Sigmoid colon (tissue), 7 donors: ENCODE measurements around the gene SGPL1. TPM values are rescaled to one million over a fixed set of nuclear protein-coding genes. Genes with fewer than 3 reads are reported as not detected.
"Not testable (repeated sequence)": the region's sequence is repeated elsewhere in the genome, so short reads cannot be mapped to it uniquely, and the experiment has no call there.

Experiments
- DNase-seq: peaks from one replicate; pipeline ENCODE4 v3.0.0-alpha.2; 2019
- H3K27ac ChIP-seq, 4 donors: fragments of 200-600 bp; sonication (generic); one replicate each; pipeline ENCODE4 v1.5.1; 2016 to 2019; ENCODE audit warnings: mild to moderate bottlenecking in 1 of 4
- H3K27me3 ChIP-seq, 3 donors: fragments of 200-600 bp; sonication (generic); one replicate each; pipeline ENCODE4 v1.5.1; 2019; ENCODE audit warnings: mild to moderate bottlenecking in 1 of 3
- H3K36me3 ChIP-seq, 4 donors: fragments of 200-600 bp; sonication (generic); one replicate each; pipeline ENCODE4 v1.5.1; 2016 to 2019
- H3K4me1 ChIP-seq, 4 donors: fragments of 200-600 bp; sonication (generic); one replicate each; pipeline ENCODE4 v1.5.1; 2017 to 2019
- H3K4me3 ChIP-seq, 4 donors: fragments of 200-600 bp; sonication (generic); one replicate each; pipeline ENCODE4 v1.5.1; 2017 to 2019; ENCODE audit warnings: mild to moderate bottlenecking in 2 of 4, moderate library complexity in 1 of 4
- H3K9me3 ChIP-seq, 4 donors: fragments of 200-600 bp in 3 of 4; sonication (generic) in 3 of 4; one replicate each; pipeline versions ENCODE4 v1.5.1 to v1.6.1; 2013 to 2019
- EP300 ChIP-seq, 4 donors: sonication (generic); formaldehyde crosslinking; IDR thresholded peaks; one replicate each; pipeline ENCODE4 v1.6.1; 2017; ENCODE audit warnings: antibody characterized with exemption in 4 of 4
- POLR2A ChIP-seq, 2 donors: fragments of 450-650 bp; IDR thresholded peaks; one replicate each; pipeline ENCODE4 v1.6.1; 2016; ENCODE audit warnings: antibody characterized with exemption in 2 of 2, mild to moderate bottlenecking in 2 of 2, moderate library complexity in 2 of 2
- POLR2AphosphoS5 ChIP-seq, 4 donors: sonication (generic); formaldehyde crosslinking; IDR thresholded peaks; one replicate each; pipeline ENCODE4 v1.6.1; 2017; ENCODE audit warnings: antibody characterized with exemption in 4 of 4
- WGBS, 2 donors: extraction: QIAGEN DNeasy Blood & Tissue Kit; methylation state at CpG; one replicate each; pipeline ENCODE4 v1.1.7; 2013; 5-methylcytosine and 5-hydroxymethylcytosine counted together
- intact Hi-C: fragments of 100-400 bp; cut with DNase I; formaldehyde crosslinking; loops from one replicate; pipeline ENCODE4 v1.15.1; 2023
- polyA plus RNA-seq, 3 donors: library from polyadenylated mRNA; stranded (reverse); fragments of 200-250 nt; gene quantifications; one replicate each; pipeline ENCODE4 v1.2.3, GENCODE V29; 2013
- total RNA-seq, 4 donors: library from RNA; depleted of rRNA; stranded (reverse); fragments of >200 nt; gene quantifications; one replicate each; pipeline ENCODE4 v1.1.0, GENCODE V29; 2016
- TF ChIP-seq, protein P1 (sequence below), 4 experiments: fragments of 450-650 bp in 3 of 4; fragments of 200-600 bp in 1 of 4; IDR thresholded peaks; one replicate each; pipeline ENCODE4 v1.5.1; 2016 to 2019; ENCODE audit warnings: antibody characterized with exemption in 4 of 4, mild to moderate bottlenecking in 3 of 4, moderate library complexity in 2 of 4
- donor health status: healthy with polysubstance abuse.
- donor health status: Bipolar disorder and iron deficiency.
- donor health status: healthy.

The SGPL1 gene
- total and polyA plus RNA-seq, 7 donors = 6.0 to 22.2 (median 20.1) TPM

DNA sequence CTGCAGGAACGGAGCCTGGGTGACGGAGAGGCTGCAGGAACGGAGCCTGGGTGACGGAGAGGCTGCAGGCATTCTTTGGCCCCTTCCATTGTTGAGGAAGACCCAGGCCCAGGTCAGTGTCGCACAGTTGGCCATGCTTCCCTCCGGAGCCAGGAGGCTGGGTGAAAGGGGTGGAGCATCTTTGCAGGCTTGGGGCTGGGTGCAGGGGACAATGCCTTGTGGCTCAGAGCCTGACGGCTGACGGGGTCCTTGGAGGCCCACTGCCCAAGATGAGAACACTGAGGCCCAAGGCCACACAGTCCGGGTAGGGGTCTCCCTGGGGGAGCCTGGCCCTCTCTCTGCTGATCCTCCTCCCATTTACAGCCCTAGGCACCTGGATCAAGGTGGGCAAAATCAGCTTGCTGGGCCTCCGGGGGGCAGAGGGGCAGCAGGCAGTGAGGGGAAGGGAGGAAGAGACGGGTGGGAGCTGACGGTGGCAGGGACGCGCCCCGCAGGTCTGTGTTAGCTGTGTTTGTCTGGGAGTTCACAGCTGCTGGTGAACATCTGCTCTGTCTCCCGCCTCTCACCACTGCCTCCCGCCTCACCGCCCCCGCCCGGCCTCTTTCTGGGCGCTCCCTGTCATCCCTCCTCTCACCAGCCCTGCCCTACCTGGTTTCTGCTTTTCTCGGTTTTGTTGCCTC, 103.2 kb downstream of the SGPL1 start:
- intact Hi-C loops = no loop called here
- no peak for DNase-seq

DNA sequence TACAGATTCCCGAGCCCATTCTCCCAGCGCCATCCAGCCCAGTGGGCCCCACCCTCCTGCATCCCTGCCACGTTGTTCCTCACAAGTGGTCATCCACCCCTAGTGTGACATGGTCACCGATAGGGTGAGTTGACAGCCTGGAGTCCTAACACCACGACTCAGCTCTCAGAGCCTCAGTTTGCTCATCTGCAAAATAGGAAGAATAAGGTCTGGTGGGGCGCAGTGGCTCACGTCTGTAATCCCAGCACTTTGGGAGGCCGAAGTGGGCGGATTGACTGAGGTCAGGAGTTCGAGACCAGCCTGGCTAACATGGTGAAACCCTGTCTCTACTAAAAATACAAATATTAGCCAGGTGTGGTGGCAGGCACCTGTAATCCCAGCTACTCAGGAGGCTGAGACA, 104.2 kb downstream of the SGPL1 start:
- H3K36me3 ChIP-seq, H3K9me3 ChIP-seq, DNase-seq, intact Hi-C loops, H3K4me1 ChIP-seq, H3K27ac ChIP-seq, H3K4me3 ChIP-seq: not testable (repeated sequence)
- H3K27me3 ChIP-seq = peaks cover 0 to 11% (median 0%) of the 10 kb centered on the region in 3 donors
- 77 to 90% methylated on average over 10 of the region's 10 CpGs for WGBS, 2 donors

More for the DNA sequence above, 103.2 kb downstream of the SGPL1 start:
- Histone ChIP-seq H3K4me1 (no peaks in the 10 kb centered on the region), H3K4me3 (no peak overlapping the region), H3K9me3 (no peaks in the 10 kb centered on the region), H3K27ac (no peak overlapping the region), H3K36me3 (no peaks in the 10 kb centered on the region), H3K27me3 (peaks cover 0 to 11% (median 0%) of the 10 kb centered on the region in 3 donors)
- TF ChIP-seq POLR2A (IDR thresholded peaks at IDR 0.05) (no peak), EP300 (IDR thresholded peaks at IDR 0.05) (no peak), POLR2AphosphoS5 (IDR thresholded peaks at IDR 0.05) (no peak)
- TF ChIP-seq, protein P1, sequence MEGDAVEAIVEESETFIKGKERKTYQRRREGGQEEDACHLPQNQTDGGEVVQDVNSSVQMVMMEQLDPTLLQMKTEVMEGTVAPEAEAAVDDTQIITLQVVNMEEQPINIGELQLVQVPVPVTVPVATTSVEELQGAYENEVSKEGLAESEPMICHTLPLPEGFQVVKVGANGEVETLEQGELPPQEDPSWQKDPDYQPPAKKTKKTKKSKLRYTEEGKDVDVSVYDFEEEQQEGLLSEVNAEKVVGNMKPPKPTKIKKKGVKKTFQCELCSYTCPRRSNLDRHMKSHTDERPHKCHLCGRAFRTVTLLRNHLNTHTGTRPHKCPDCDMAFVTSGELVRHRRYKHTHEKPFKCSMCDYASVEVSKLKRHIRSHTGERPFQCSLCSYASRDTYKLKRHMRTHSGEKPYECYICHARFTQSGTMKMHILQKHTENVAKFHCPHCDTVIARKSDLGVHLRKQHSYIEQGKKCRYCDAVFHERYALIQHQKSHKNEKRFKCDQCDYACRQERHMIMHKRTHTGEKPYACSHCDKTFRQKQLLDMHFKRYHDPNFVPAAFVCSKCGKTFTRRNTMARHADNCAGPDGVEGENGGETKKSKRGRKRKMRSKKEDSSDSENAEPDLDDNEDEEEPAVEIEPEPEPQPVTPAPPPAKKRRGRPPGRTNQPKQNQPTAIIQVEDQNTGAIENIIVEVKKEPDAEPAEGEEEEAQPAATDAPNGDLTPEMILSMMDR (IDR thresholded peaks at IDR 0.05) = no peak
- WGBS, 2 donors = 26 to 48% methylated on average over 22 of the region's 22 CpGs

DNA sequence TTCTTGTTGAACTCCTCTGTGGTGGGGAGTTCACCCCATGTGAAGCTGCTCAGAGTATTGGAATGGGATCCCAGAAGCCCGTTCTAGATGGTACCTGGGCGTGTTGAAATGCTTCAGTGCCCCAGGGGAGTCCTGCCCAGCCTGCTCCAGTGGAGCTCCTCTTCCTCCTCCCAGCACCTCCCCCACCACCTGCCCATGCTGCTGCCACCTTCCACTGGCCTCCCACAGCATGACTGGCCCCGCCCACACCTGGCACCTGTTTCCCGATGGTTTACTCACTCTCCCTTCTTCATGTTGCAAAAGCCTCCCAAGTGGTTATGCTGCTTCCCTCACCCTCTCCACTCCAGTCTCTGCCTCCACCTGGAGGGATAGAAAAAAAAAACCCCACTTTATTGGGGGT, 104.8 kb downstream of the SGPL1 start:
- intact Hi-C loops = no loop called here
- no peak for TF ChIP-seq POLR2AphosphoS5 (IDR thresholded peaks at IDR 0.05)

DNA sequence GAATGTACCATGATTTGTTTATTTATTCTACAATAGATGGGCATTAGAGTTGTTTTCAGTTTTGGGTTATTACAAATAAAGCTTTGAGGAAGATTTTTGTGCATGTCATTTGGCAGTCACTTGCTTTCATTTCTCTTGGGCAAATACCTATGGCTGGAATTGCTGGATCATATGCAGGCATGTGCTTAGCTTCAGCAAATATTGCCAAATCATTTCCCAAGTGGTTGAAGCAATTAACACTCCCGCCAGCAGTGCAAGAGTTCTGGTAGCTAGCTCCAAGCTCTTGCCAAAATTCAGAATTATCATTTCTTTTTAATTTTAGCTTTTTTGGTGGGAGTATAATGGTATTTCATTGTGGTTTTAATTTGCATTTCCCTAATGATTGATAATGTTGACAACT, 105.5 kb downstream of the SGPL1 start:
- WGBS, 2 donors = 28 to 57% methylated on average over 1 of the region's 1 CpG
- Histone ChIP-seq H3K27me3 (peaks cover 0 to 11% (median 0%) of the 10 kb centered on the region in 3 donors), H3K9me3 (no peaks in the 10 kb centered on the region), H3K27ac (no peak overlapping the region), H3K4me3 (no peak overlapping the region), H3K36me3 (no peaks in the 10 kb centered on the region), H3K4me1 (peaks cover 0 to 6% (median 0%) of the 10 kb centered on the region in 4 donors)
- intact Hi-C loops = no loop called here
- no peak for TF ChIP-seq POLR2AphosphoS5 (IDR thresholded peaks at IDR 0.05)
- no peak for TF ChIP-seq EP300 (IDR thresholded peaks at IDR 0.05)
- DNase-seq = no peak

More for the DNA sequence above, 104.8 kb downstream of the SGPL1 start:
- 10 to 48% methylated on average over 4 of the region's 4 CpGs for WGBS, 2 donors
- H3K27me3 ChIP-seq = peaks cover 0 to 11% (median 0%) of the 10 kb centered on the region in 3 donors
- H3K27ac ChIP-seq = no peak overlapping the region
- no peak for DNase-seq
- H3K36me3 ChIP-seq = no peaks in the 10 kb centered on the region
- peaks cover 0 to 2% (median 0%) of the 10 kb centered on the region in 4 donors for H3K4me1 ChIP-seq
- H3K9me3 ChIP-seq = no peaks in the 10 kb centered on the region
- H3K4me3 ChIP-seq = no peak overlapping the region

DNA sequence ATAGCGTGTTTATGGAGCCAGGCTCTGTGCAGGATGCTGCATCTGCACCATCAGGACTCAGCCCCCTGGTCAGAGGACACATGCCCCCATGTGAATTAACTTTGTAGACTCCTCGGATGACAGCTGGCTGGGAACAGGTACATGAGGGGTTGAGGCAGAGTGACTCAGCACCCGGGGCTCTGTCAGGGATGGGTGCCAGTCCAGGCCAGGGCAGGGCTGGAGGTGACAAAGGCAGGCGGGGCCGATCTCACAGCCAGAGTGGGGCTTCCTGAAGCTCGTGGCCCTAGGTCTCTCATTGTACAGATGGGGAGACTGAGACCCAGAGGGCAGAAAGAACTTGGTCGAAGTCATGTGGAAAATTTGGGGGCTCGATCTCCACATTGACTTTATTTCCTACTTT, 107.9 kb downstream of the SGPL1 start:
- WGBS, 2 donors = 60 to 79% methylated on average over 8 of the region's 8 CpGs
- intact Hi-C loops = no loop called here
- DNase-seq = no peak
- Histone ChIP-seq H3K4me1 (peaks cover 0 to 6% (median 0%) of the 10 kb centered on the region in 4 donors), H3K27ac (no peak overlapping the region), H3K9me3 (no peaks in the 10 kb centered on the region), H3K36me3 (no peaks in the 10 kb centered on the region), H3K27me3 (peaks cover 0 to 11% (median 0%) of the 10 kb centered on the region in 3 donors), H3K4me3 (no peak overlapping the region)
- TF ChIP-seq, protein P1 (IDR thresholded peaks at IDR 0.05) = no peak
- no peak for TF ChIP-seq POLR2A (IDR thresholded peaks at IDR 0.05)
- TF ChIP-seq EP300 (IDR thresholded peaks at IDR 0.05) = no peak
- TF ChIP-seq POLR2AphosphoS5 (IDR thresholded peaks at IDR 0.05) = no peak

DNA sequence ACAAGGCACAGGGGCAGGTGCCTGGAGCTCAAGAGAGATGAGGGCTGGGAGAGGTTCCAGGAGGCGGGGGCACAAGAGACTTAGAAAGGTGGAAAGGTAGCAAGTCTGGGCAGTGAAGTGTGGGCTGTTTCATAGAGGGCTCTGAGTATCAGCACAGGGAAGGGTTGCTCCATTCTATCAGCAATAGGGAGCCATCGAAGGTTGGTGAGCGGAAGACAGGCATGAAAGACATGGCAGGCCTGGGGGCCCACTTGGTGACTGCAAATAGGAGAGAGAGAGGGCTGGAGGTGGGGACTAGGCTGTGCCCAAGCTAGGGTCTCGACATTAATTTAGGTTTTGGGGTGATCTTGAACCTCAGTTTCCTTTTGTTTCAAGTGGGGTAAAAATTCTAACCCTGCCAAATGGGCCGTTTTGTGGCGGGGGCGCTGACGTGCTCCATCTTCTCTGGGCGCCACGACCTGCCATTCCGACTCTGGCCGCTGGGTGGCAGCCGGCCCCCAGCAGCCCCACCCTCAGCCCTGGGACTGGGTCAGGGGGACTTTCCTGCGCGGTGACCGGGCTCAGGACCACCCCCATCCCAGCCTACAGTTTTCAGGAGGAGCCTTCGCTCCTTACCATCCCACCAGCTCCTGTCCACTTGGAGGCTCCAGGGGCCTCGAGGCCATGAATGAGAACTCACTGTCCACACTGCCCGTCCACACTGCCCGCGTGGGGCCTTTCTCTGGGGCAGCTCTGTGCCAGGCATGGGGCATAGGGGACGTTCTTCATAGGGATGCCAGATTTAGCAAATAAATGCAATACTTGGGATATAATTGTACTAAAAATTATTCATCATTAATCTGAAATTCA, 109.9 kb downstream of the SGPL1 start:
- H3K36me3 ChIP-seq = no peaks in the 10 kb centered on the region
- TF ChIP-seq EP300 (IDR thresholded peaks at IDR 0.05) = no peak
- TF ChIP-seq, protein P1 (IDR thresholded peaks at IDR 0.05) = peak; percentile 82 to 98 (median 90)
- intact Hi-C loops = loop anchor here (1.0 to 5.0 kb wide), 2 partner anchors 342 to 360 kb away; no protein-coding TSS in a partner anchor
- H3K27ac ChIP-seq = no peak overlapping the region
- WGBS, 2 donors = 23 to 31% methylated on average over 22 of the region's 22 CpGs
- no peaks in the 10 kb centered on the region for H3K9me3 ChIP-seq
- H3K27me3 ChIP-seq = no peaks in the 10 kb centered on the region
- no peak overlapping the region for H3K4me3 ChIP-seq
- peaks cover 0 to 15% (median 7%) of the 10 kb centered on the region in 4 donors for H3K4me1 ChIP-seq
- no peak for DNase-seq
